HG03039 (cell line): Measurements from ENCODE around the gene ZRANB2.

Experiments used
- ATAC-seq: cut with Tn5 transposase; IDR thresholded peaks from one replicate; pipeline ENCODE4 v1.9.1; 2021; ENCODE audit warnings: mild to moderate bottlenecking, moderate library complexity; ENCODE audit not compliant: unreplicated experiment

Gene ZRANB2, protein sequence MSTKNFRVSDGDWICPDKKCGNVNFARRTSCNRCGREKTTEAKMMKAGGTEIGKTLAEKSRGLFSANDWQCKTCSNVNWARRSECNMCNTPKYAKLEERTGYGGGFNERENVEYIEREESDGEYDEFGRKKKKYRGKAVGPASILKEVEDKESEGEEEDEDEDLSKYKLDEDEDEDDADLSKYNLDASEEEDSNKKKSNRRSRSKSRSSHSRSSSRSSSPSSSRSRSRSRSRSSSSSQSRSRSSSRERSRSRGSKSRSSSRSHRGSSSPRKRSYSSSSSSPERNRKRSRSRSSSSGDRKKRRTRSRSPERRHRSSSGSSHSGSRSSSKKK

DNA sequence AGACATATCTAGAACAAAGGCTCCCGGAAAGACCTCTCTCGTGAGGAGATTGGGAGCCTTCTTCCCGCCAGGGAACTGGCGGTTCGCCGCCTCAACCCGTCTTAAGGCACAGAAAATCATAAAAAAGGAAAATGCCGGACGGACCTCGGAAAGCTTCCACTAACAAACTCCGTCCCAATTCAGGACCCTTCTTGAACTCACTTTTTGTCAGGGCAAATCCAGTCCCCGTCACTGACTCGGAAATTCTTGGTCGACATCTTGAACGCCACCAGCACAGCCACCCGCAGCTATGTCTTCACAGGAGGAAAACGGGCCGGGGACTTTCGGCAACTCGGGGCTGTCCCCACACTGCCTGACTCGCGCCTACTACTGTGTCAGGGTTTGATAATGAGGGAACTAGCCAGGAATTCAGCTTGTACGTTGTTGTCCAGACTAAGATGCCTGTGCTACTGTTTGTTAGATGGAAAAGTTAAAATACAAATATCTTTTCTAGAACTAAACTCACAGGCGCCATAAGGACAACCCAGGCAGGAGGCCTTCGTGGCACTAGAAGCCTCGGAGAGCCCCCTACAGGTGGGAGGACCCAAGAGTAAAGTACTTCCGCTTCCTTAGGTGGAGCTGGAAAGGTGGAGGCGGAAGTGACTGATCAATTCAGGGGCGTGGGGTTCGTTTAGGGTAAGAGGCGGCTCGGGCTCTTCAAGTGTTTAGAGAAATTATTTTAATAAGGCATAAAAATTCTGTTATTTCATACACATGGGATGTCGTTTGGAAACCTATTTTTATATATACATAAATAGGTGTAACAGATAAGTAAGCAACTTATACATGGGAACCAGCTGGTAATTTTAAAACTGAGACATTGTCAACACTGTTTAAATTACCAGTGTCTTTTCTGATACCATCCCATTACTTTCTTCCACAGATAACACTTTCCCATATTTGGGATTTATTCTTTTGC lies at the start of gene ZRANB2:
TSS of gene ZRANB2 (minus strand) at position 297 of the 958 bp plus-strand sequence. CDS start at position 257, 40 bp downstream.
- ATAC-seq, result peak; percentile 100

DNA sequence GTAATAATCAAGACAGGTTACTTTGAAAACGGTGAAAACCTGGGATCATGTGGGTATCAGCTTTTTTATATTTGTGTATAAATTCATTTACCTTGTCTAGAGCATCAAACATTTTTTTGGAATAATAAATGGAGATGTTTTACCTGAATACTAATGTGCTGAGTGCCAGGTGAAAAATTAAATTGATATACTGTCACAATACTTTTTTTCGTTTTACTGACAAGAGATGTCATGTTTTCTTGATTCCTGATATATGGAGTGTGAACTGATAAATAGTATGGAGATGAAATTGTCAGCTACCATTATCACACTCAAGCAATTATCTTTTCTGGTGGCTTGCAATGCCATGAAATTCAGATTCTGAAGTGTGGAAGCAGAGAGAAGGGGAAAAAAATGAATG lies 47.2 kb upstream of the ZRANB2 start:
- no peak for ATAC-seq

DNA sequence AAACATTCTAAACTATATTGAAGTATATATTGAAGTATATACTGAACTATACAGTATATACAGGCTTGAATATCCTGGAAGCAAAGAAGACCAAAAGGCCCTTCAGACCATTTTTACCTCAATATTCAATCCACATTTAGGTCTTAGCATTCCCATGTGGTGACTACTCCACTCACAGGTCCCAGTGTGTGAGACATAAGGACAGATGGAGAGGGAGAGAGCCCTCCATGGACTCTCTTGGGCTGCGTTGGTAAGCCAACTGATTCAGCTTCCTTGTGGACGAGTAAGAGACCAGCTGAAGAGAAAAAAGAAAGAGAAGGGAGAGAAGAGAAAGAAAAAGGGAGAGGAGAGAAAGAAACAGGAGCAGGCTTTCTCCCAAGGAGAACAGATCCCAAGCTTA lies 37.3 kb upstream of the ZRANB2 start:
- ATAC-seq, result no peak

DNA sequence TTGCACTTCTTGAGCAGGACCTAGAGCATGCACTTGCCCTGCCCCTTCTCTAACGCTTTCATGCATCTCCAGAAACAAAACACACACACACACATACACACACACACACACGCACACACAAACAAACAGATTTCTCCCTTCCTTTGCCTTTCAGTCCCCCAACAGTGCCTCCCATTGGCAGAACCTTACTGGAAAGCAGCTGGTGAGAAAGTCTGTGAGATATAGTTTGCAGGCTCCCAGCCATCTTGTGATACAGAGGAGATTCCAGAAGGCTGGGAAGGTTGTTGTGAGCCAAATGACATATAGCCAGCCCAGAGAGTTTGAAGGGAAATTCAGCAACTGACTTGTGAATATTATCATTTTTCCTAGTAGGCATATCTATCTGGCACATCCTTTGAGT lies 35.9 kb upstream of the ZRANB2 start:
- ATAC-seq, result no peak

DNA sequence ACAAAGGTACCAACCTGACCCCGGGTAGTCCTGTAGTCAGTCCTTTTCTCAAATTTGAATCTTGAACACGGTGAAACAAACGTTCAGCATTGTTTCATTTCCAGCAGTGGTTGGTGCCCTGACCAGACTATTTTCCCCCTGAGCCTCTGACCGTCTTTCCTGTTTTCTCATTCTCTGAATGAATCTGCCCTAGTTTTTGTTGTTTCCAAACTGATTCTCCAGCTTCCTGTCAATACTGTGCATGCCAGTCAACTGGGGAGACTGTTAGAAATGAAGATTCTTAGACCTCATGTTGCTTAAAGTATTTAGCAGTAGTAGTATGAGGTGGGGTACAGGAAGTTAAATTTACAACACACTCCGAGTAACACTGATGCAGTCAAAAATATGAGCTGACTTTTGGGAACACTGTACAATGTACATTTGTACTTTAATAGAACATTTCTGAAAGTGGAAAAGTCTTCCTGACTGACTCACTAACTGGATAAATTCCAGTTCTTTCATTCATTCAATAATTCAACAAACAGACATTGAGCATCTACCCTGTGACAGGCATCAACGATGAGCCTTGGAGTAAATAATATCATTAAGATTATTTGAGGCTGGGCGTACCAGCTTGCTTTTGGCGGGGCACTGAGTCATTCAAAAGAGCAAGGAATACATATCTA lies 26.0 kb upstream of the ZRANB2 start:
- ATAC-seq, result no peak

DNA sequence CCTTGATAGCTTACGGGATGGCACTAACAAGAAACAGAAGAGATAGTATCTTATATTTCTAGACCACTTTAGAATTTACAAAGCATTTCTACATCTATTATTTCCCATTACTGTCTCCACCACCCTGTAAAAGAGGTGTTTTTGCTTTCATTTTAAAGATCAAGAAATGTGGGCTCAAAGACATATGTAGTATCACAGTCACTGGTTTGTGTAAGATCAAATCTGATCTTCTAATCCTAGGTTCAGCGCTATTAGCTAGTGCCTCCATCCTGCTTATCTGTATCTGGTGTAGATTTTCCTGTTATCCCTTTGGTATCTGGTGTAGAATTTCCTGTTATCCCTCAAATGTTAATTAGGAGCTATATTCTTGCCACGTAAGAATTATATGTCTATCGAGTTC lies 23.6 kb upstream of the ZRANB2 start:
- ATAC-seq, result no peak

DNA sequence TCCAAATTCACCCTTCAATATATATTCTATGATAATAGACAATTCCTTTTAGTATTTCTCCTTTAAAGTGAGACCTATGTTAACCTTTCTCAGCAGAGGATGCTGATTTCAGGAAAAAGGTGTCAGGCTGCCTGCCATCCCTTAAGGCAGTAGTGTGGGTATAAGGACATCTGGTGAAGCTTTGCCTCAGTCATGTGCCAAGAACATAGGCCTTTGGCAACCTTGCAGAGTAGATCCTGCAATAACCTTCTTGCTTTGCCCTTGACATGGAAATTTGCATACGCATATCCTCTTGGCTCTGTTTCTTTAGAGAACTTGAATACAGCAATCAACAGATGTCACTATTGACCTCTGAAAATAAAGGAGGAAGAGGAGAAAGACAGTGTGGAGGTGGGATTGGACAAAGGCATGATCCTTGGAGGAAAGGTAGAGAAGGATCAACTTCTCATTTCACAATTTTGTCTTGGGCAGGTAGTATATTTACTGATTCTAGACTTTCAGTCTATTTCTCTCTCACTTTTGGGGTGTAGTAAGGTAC lies 21.1 kb upstream of the ZRANB2 start:
- no peak for ATAC-seq

DNA sequence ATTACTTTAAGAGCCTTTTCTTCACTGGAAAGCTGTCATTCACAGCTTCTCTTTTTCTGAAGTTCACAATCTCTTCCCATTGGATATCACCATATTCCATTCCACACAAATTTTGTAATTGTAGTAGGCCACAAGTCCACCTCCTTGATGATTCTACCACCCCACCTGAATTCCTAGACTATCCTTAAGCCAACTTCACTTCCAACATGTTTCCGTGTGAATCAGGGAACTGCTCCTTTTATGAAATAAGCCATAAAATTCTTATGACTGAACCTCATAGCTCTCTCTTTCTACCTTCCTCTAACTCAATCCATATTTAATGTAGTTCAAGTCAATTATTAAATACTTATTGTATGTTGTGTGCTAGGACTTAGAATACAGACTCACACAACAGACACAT lies 16.6 kb upstream of the ZRANB2 start:
- ATAC-seq, result no peak

DNA sequence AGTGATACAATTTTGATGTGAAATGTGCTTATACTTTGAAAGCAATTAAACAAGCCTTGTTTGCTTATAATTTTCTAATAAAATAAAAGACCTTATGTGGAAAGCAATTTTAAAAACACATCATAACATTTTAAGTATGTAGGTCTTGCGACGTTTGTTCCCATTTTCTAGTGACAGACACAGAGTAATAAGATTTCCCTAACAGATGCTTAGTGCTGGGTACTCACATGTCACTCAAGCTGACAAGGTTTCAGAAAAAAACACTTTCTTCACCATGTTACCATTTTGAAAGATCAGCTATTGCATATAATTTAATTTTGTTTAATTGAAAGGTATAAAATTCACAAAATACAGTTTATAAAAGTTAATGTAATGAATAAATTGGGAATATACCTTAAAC lies 14.1 kb upstream of the ZRANB2 start:
- no peak for ATAC-seq

DNA sequence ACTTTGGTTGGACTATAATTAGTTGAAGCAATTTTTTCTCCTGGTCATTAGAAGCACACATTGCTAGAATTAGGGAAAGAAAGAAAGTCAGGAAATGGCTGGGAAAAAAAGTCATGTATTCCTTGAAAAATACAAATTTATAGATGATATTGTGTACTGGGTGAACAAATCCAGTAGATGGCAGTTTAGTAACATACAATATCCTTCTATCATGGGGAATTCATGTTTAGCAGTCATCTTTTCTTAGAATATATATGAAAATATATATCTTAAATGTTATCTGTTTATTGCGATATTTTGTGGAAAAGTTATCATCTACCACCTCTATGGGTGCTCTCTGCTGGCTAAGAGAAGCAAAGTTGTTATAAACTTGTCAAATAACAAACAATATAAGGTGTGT lies 13.1 kb upstream of the ZRANB2 start:
- no peak for ATAC-seq

DNA sequence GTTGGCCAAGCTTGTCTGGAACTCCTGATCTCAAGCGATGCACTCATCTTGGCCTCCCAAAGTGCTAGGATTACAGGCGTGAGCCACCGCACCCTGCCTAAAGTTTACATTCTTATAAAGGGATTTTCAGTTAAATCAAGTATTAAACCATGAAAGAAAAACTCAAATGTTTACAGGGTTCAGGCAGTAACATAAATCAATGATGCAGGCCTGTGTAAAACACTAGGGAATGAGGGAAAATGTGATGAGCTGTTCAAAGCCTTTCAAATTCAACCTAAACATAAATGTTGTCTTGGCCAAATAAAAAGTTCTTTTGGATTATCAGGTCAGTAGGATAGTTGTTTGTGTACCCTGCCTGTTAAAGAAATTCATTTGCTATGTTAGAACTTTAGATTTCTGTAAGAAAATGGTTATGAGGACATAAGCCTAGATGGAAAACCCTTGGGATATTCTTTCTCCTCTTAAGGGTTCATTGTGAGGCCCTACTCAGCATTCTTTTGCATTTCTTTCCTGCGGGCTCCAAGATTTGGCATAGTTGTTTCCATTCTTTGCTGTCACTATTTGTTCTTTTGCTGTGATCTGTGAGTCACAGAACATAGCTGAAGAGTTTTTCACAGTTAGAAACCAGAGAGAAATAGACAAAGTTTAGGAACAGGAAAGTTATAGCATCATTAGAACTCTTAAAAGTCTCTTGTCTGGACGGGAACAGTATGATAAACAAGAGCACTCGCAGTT lies 8.9 kb upstream of the ZRANB2 start:
- no peak for ATAC-seq

DNA sequence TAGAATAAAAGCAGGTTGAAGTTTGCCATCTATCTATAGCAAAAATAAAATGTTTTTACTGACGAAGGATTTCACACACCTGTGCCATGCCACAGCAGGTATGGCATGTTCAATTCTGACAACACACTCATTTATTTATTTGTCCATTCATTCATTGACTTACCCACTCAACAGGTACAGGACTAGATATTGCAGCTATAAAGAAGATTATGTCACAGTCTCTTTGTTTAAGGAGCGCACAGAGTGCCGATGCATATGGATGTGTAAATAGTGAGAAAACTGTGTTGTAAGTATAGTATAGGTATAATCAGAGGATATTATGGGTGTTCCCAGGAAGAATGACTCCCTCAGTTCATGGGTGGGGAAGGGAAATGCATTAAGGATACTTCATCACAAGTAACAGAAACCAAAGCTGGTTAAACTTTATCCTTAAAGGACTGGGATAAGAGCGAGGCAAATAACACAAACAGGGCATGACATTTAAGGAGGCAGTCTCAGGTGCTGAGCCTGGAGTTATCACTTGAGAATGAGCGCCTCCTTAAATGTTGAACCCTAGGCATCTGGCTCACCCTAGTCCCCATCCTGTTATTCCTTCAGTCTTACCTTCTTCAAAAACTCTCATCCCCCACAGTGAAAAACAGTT lies 7.9 kb upstream of the ZRANB2 start:
- no peak for ATAC-seq

DNA sequence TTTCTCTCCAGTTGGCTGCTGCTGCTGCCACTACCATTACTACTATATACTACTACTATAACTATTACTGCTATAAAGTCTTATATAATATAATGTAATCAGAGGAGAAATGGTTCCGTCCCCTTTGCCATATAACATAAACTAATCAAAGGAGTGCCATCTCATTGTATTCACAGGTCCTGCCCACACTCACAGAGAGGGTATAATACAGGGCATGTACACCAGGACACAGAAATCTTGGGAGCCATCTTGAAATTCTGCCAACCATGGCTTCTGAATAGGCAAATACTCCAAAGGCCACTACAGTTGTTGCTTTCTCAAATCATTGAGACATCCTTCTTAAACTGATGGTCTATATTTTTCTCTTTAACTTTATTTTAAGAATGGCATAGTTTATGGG lies 6.9 kb upstream of the ZRANB2 start:
- ATAC-seq, result no peak

DNA sequence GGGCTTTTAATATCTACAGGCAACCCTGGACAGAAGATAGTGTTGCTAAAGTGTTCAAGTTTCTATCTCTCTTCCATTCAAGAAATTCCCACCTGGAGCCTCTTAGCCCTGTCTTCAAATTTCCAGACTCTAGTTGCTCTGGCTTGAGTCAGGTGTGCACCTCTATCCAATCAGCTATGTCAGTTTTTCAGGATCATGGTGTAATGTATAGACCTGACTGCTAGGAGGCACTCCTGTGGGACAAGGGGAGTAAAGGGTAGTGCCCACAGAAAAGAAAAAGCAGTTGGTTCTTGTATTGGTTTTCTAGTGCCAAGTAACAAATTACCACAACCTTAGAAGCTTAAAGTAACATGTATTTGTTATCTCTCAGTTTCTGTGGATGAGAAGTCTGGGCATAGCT lies 6.2 kb upstream of the ZRANB2 start:
- ATAC-seq, result no peak

DNA sequence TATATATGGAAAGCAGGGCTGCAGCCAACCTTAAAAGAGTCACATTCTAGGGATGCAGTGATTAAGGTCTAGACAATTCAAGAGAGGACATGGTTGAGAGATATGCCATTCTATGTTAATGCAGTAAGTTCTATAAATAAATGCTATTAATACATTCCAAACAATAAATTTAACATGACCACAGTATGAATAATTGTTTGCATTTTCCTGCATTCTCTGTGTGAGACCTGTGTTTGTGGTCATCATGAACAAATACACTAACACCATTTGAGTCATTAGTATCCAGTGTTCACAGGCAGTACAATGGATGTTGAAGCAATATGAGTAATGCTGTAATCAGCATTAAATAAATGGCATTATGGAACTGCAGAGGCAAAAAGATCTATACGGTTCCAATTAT lies 5.5 kb upstream of the ZRANB2 start:
- ATAC-seq, result no peak

DNA sequence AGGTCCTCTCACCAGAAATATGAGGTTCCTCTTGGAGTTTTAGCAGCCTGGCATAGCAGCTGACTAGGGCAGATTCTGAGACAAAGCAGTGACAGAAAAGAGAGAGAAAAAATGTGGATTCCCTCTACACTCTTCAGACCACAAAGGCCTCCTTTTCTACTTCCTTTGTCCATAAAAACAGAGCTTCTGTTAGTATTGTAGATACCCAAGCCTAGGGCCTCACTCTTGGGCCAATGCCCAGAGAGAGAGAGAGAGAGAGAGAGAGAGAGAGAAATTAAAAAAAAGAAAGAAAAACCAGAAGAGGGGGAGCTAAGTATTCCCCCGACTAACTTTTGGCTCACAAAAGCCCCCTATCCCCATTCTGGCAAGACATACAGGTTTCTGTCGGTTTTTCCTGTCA lies 2.4 kb upstream of the ZRANB2 start:
- ATAC-seq, result no peak

DNA sequence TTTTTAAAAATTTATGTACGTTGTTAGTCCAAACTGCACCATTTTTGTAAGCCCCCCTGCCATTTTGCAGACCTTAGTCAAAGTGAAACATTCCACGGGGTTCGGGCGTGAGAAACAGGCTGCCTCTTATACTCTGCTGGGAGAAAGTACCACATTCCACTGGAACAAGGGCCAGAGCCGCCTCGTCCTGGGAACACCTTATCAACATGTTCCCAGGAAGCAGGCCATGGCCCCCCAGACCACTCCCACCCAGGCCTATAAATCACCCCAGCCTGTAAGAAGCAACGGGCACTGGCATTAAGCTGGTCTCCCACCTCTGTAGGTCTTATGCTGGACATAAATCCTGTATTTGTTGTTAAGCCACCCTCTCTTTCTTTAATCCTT lies 854 bp upstream of the ZRANB2 start:
- no peak for ATAC-seq

DNA sequence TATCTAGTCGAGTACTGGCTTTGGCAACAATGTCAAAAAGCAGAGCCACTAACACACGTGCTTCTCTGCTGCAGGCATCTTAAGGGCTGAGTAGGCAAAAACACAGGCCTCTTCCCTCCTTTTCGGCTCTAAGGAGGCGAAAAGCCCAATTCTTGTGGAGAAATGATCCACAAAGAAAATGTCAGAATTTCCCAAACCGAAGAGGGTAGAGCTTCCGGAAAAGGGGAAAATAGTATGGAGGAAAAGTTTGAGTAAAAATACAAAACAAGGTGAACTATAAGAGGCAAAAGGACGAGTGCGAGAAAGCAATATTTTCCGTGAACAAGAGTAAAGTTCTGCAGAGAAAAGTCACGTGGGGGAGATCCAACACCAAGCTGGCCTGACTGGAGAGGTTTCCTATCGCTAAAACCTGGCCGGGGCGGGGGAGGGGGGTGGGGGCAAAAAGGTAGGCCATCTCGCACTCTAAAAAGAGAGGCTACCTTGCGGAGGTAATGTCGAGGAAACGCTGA lies 551 bp downstream of the ZRANB2 start:
- no peak for ATAC-seq

DNA sequence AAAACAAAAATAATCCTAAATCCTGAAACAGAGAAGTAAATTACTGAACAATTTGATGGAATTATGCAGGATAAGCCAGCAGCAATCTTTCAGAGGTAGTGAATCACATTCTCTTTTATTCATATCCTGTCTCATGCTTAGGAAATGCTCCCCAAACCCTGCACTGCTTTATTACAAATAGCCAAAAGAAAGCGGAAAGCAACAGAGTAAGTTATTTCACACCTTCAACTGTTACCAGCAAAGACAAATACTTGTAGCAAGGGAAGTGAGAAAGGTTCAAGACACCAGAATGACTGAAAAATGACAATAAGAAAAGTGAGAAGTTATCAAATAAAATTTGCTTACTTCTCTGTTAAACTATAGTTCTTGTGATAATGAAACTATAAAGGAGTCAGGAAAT lies 6.2 kb downstream of the ZRANB2 start:
- no peak for ATAC-seq

DNA sequence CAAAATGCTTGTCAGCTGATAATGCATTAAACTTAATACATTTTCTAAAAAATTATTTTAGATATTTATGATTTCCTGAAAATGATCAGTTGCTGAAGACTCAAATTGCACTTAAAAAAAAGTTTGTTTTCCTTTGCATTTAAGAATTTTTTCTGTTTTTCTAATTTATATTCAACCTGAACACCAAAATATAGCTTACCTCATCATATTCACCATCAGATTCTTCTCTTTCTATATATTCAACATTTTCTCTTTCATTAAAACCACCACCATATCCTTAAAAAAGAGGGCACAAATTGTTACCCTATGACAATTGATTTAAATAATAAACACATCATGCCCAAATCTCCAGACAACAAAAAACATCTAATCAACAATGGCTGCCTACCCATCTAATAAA lies 8.6 kb downstream of the ZRANB2 start:
- ATAC-seq, result no peak
